ENCODE data around the gene LINC00305.

The LINC00305 gene

GRCh38 chr18:64164883-64165282 lies 16.0 kb upstream of the LINC00305 start:
- H3K4me3 ChIP-seq (ENCODE audit: low read depth, low read length), result no peak overlapping the region

DNA sequence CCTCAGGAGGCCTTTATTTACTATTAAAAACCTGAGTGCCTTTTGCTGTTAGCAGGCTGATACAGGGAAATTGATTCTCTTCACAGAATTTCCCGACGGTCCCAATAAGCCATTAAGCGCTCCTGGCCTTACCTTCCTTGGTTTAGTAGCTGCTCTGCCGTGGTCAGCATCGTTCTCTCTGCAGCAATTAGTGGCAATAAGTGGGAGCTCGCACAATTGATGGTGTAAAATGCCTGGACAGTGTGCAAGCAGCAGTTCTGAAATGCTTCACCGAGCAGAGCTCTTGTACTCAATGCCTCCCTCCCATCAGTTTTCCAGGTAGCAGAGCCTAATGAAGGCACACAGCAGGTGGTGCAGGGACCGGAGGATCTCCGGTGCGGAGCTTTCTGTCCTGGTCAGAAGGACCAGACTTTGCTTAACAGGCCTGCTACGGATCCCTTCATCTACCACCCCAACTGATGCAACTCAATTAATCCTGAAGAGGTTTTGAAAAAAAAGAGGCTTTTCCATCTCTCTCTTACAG lies 1.1 kb upstream of the LINC00305 start:
- no peaks in the 10 kb centered on the region for H3K27me3 ChIP-seq (ENCODE audit: control insufficient read depth, insufficient read depth, low read length)
- no peak overlapping the region for H3K4me3 ChIP-seq (ENCODE audit: low read depth, low read length)
- peaks cover 2% of the 10 kb centered on the region for H3K4me1 ChIP-seq (ENCODE audit: control insufficient read depth, insufficient read depth, low read length)
- H3K9me3 ChIP-seq (ENCODE audit: control insufficient read depth, insufficient read depth, low read length), result no peaks in the 10 kb centered on the region
- no peaks in the 10 kb centered on the region for H3K36me3 ChIP-seq (ENCODE audit: control insufficient read depth, insufficient read depth, low read length)
- H3K9ac ChIP-seq (ENCODE audit: low read depth, low read length), result no peak overlapping the region

More at GRCh38 chr18:64164883-64165282, 16.0 kb upstream of the LINC00305 start:
- Histone ChIP-seq H3K27me3 (ENCODE audit: control insufficient read depth, insufficient read depth, low read length) (no peaks in the 10 kb centered on the region), H3K9ac (ENCODE audit: low read depth, low read length) (no peak overlapping the region), H3K9me3 (ENCODE audit: control insufficient read depth, insufficient read depth, low read length) (no peaks in the 10 kb centered on the region), H3K4me1 (ENCODE audit: control insufficient read depth, insufficient read depth, low read length) (peaks cover 24% of the 10 kb centered on the region), H3K36me3 (ENCODE audit: control insufficient read depth, insufficient read depth, low read length) (no peaks in the 10 kb centered on the region)

GRCh38 chr18:64142904-64143303 lies 6.0 kb downstream of the LINC00305 start:
- H3K4me1 ChIP-seq (ENCODE audit: control insufficient read depth, insufficient read depth, low read length), result no peaks in the 10 kb centered on the region
- no peaks in the 10 kb centered on the region for H3K27me3 ChIP-seq (ENCODE audit: control insufficient read depth, insufficient read depth, low read length)
- no peak overlapping the region for H3K4me3 ChIP-seq (ENCODE audit: low read depth, low read length)
- no peaks in the 10 kb centered on the region for H3K36me3 ChIP-seq (ENCODE audit: control insufficient read depth, insufficient read depth, low read length)
- no peak overlapping the region for H3K9ac ChIP-seq (ENCODE audit: low read depth, low read length)
- H3K9me3 ChIP-seq (ENCODE audit: control insufficient read depth, insufficient read depth, low read length), result no peaks in the 10 kb centered on the region

DNA sequence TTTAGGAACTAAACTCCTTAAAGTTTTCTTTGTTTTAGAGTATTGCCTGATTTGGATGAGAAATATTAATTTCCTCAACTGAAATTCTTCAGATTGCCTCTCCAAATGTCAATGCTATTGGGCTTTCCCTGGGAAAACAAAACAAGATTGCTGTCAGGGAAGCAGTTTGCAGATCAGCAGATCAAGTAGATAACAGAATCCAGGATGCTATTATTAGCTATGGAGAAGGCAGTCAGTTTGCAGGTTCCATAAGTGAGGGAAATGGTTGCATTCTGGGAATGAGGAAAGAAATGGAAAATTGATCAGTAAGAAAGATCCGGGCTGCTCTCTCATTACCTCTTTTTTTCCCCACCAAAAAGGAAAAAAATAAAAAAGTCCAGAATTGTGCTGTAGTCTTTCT lies 11.0 kb downstream of the LINC00305 start:
- no peaks in the 10 kb centered on the region for H3K9me3 ChIP-seq (ENCODE audit: control insufficient read depth, insufficient read depth, low read length)
- peaks cover 10% of the 10 kb centered on the region for H3K4me1 ChIP-seq (ENCODE audit: control insufficient read depth, insufficient read depth, low read length)

GRCh38 chr18:64134044-64134747 lies 14.7 kb downstream of the LINC00305 start:
- no peaks in the 10 kb centered on the region for H3K36me3 ChIP-seq (ENCODE audit: control insufficient read depth, insufficient read depth, low read length)
- H3K4me3 ChIP-seq (ENCODE audit: low read depth, low read length), result no peak overlapping the region
- H3K9me3 ChIP-seq (ENCODE audit: control insufficient read depth, insufficient read depth, low read length), result no peaks in the 10 kb centered on the region
- H3K9ac ChIP-seq (ENCODE audit: low read depth, low read length), result no peak overlapping the region
- H3K4me1 ChIP-seq (ENCODE audit: control insufficient read depth, insufficient read depth, low read length), result peaks cover 10% of the 10 kb centered on the region
- H3K27me3 ChIP-seq (ENCODE audit: control insufficient read depth, insufficient read depth, low read length), result no peaks in the 10 kb centered on the region

More for the DNA sequence above, 11.0 kb downstream of the LINC00305 start:
- no peak overlapping the region for H3K9ac ChIP-seq (ENCODE audit: low read depth, low read length)
- no peaks in the 10 kb centered on the region for H3K27me3 ChIP-seq (ENCODE audit: control insufficient read depth, insufficient read depth, low read length)
- no peak overlapping the region for H3K4me3 ChIP-seq (ENCODE audit: low read depth, low read length)
- no peaks in the 10 kb centered on the region for H3K36me3 ChIP-seq (ENCODE audit: control insufficient read depth, insufficient read depth, low read length)

DNA sequence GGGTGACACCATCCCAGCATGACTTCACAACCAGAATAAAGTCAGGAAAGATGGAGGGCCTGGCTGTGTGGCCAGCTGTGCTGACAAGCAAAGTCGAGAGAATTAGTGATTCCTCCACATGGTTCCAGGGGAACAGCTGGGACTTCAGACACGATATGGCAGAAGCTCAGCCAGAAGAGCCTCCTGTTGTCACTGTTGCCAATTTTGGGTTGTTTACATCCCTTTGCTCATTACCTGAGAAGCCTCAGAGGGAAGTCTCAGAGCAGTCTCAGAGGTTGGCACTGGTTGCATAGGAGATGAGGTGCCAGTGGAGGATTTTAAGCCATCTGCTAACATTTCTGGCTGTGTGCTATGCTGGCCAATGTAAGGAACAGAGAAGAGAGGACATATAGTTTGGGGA lies 16.0 kb downstream of the LINC00305 start:
- H3K36me3 ChIP-seq (ENCODE audit: control insufficient read depth, insufficient read depth, low read length), result no peaks in the 10 kb centered on the region
- no peak overlapping the region for H3K9ac ChIP-seq (ENCODE audit: low read depth, low read length)
- no peaks in the 10 kb centered on the region for H3K27me3 ChIP-seq (ENCODE audit: control insufficient read depth, insufficient read depth, low read length)
- no peak overlapping the region for H3K4me3 ChIP-seq (ENCODE audit: low read depth, low read length)
- no peaks in the 10 kb centered on the region for H3K9me3 ChIP-seq (ENCODE audit: control insufficient read depth, insufficient read depth, low read length)
- peaks cover 10% of the 10 kb centered on the region for H3K4me1 ChIP-seq (ENCODE audit: control insufficient read depth, insufficient read depth, low read length)

DNA sequence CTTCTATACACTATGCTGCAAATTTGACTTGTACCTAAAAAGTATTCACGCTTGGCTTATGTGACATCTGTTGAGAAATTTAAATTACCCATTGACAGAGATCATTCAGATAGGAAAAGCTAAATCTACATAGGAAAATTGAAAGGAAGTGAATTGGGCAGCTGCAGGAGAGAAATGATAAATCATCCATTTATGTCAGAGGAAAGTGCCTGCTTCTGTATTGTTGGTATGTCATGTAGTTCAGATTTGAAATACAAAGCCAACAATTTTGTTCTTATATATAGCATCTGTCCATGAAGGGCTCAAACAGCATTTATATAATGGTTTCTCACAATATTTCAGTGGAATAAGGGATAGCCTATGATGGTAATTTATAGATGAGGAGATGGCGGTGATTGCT lies 17.6 kb downstream of the LINC00305 start:
- Histone ChIP-seq H3K4me1 (ENCODE audit: control insufficient read depth, insufficient read depth, low read length) (peaks cover 10% of the 10 kb centered on the region), H3K27me3 (ENCODE audit: control insufficient read depth, insufficient read depth, low read length) (no peaks in the 10 kb centered on the region), H3K9ac (ENCODE audit: low read depth, low read length) (no peak overlapping the region), H3K4me3 (ENCODE audit: low read depth, low read length) (no peak overlapping the region), H3K9me3 (ENCODE audit: control insufficient read depth, insufficient read depth, low read length) (no peaks in the 10 kb centered on the region), H3K36me3 (ENCODE audit: control insufficient read depth, insufficient read depth, low read length) (no peaks in the 10 kb centered on the region)

GRCh38 chr18:64127172-64127571 lies 21.7 kb downstream of the LINC00305 start:
- Histone ChIP-seq H3K36me3 (ENCODE audit: control insufficient read depth, insufficient read depth, low read length) (no peaks in the 10 kb centered on the region), H3K9me3 (ENCODE audit: control insufficient read depth, insufficient read depth, low read length) (no peaks in the 10 kb centered on the region), H3K4me1 (ENCODE audit: control insufficient read depth, insufficient read depth, low read length) (no peaks in the 10 kb centered on the region), H3K9ac (ENCODE audit: low read depth, low read length) (no peak overlapping the region), H3K4me3 (ENCODE audit: low read depth, low read length) (no peak overlapping the region), H3K27me3 (ENCODE audit: control insufficient read depth, insufficient read depth, low read length) (no peaks in the 10 kb centered on the region)

DNA sequence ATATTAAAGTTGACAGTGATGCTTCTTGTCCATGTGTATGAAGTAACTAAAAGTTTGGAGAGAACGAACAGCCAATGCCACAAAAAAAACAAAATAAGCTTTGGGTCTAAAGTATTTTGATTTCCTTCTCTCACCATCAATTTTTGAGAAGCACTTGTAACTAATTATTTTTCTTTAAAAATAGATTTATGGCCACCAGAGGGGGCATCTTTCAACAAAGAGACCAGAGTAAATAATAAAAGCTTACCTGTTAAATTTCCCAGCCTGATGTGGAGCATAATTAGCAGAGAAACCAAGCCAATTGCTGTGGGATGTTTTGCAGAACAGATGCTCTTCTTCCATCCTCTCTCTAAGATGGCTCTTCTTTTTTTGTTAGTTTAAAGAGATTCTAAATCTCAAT lies 29.0 kb downstream of the LINC00305 start:
- Histone ChIP-seq H3K4me1 (ENCODE audit: control insufficient read depth, insufficient read depth, low read length) (peaks cover 27% of the 10 kb centered on the region), H3K9me3 (ENCODE audit: control insufficient read depth, insufficient read depth, low read length) (no peaks in the 10 kb centered on the region), H3K27me3 (ENCODE audit: control insufficient read depth, insufficient read depth, low read length) (no peaks in the 10 kb centered on the region), H3K4me3 (ENCODE audit: low read depth, low read length) (no peak overlapping the region), H3K9ac (ENCODE audit: low read depth, low read length) (no peak overlapping the region), H3K36me3 (ENCODE audit: control insufficient read depth, insufficient read depth, low read length) (no peaks in the 10 kb centered on the region)

GRCh38 chr18:64118406-64118805 lies 30.5 kb downstream of the LINC00305 start:
- H3K36me3 ChIP-seq (ENCODE audit: control insufficient read depth, insufficient read depth, low read length), result no peaks in the 10 kb centered on the region
- no peak overlapping the region for H3K4me3 ChIP-seq (ENCODE audit: low read depth, low read length)
- no peak overlapping the region for H3K9ac ChIP-seq (ENCODE audit: low read depth, low read length)
- H3K9me3 ChIP-seq (ENCODE audit: control insufficient read depth, insufficient read depth, low read length), result no peaks in the 10 kb centered on the region
- H3K4me1 ChIP-seq (ENCODE audit: control insufficient read depth, insufficient read depth, low read length), result peaks cover 27% of the 10 kb centered on the region
- no peaks in the 10 kb centered on the region for H3K27me3 ChIP-seq (ENCODE audit: control insufficient read depth, insufficient read depth, low read length)

DNA sequence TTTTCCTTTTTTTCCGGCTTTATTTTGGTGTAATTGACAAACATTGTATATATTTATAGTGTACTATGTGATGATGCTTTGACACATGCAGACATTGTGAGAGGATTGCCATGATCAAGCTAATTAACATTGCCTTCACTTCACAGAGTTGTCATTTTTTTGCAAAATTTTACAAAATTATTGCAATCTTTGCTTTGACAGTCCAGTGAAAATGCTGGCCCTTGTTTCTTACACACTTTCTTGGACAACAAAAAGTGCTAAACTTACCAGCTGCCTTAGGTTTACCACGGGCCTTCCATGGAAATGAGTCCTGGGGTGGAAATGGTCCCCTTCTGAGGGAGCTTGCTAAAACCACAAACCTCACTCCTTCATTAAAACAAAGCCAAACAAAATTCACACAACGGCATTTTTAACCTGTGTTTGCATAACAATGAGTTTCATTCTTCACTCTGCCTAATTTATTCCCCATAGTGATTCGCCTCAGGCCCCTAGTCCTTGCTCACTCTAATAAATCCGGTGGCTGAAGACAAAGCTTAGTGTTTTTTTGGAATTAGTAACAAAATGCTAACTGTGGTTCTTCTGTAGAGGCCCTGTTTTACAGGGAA lies 32.2 kb downstream of the LINC00305 start:
- peaks cover 27% of the 10 kb centered on the region for H3K4me1 ChIP-seq (ENCODE audit: control insufficient read depth, insufficient read depth, low read length)
- H3K4me3 ChIP-seq (ENCODE audit: low read depth, low read length), result no peak overlapping the region
- H3K27me3 ChIP-seq (ENCODE audit: control insufficient read depth, insufficient read depth, low read length), result no peaks in the 10 kb centered on the region
- no peaks in the 10 kb centered on the region for H3K36me3 ChIP-seq (ENCODE audit: control insufficient read depth, insufficient read depth, low read length)
- H3K9ac ChIP-seq (ENCODE audit: low read depth, low read length), result no peak overlapping the region
- no peaks in the 10 kb centered on the region for H3K9me3 ChIP-seq (ENCODE audit: control insufficient read depth, insufficient read depth, low read length)

GRCh38 chr18:64115881-64116280 lies 33.0 kb downstream of the LINC00305 start:
- Histone ChIP-seq H3K27me3 (ENCODE audit: control insufficient read depth, insufficient read depth, low read length) (no peaks in the 10 kb centered on the region), H3K9me3 (ENCODE audit: control insufficient read depth, insufficient read depth, low read length) (no peaks in the 10 kb centered on the region), H3K9ac (ENCODE audit: low read depth, low read length) (no peak overlapping the region), H3K4me3 (ENCODE audit: low read depth, low read length) (no peak overlapping the region), H3K36me3 (ENCODE audit: control insufficient read depth, insufficient read depth, low read length) (no peaks in the 10 kb centered on the region), H3K4me1 (ENCODE audit: control insufficient read depth, insufficient read depth, low read length) (peaks cover 27% of the 10 kb centered on the region)
